ENCODE measurements around the gene SLC30A2. TPM values are rescaled to one million over a fixed set of nuclear protein-coding genes. Genes with fewer than 3 reads are reported as not detected.

SLC30A2 gene
- total and polyA plus RNA-seq, 2 of the 13 experiments (the other 11 are each of a cell fraction or from before 2014, with no cell fraction given), result not detected

DNA sequence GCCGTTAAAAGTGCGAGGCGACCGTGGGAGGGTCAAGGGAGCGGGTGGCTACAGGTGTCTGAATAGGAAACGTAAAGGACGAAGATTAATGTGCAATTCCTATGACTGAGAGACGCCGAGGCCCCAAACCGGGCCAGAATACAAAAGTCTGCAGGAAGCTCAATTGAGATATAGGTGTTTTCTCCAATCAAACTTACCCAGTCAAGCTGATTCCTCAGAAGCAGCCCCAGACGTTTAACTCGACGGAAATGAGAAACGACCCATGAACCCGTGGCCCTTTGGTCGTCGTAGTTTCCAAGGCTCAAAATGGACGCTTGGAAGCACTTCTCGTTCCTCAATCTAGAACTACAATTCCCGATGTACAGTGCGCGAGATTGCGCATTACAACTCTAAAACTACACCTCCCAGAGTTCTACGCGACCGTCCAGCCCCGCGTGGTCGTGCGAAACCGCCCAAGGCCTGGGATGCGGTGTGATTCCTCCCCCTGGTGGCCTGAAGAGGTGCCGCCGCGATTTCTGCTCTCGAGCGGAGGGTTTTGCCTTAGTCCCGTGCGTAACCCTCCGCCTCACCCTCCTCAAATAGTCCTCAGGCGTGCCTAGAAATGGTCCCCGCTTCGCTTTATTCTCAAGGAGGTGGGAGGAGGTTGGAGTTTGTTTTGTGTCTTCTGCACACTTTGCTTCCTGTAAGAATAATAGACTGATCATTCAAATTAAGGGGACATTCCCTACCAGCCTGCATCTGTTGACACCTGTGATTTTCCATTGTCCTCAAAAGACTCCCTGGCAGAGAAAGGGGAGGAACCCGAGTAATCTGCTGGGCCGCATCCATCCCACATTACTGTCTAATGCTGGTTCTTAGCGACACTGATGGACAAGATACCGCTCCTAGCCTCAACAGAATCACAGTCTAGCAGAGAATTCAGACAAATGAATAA lies 47.8 kb downstream of the SLC30A2 start, which contains the start of gene PAFAH2 (continued):
- TF ChIP-seq, protein P1, sequence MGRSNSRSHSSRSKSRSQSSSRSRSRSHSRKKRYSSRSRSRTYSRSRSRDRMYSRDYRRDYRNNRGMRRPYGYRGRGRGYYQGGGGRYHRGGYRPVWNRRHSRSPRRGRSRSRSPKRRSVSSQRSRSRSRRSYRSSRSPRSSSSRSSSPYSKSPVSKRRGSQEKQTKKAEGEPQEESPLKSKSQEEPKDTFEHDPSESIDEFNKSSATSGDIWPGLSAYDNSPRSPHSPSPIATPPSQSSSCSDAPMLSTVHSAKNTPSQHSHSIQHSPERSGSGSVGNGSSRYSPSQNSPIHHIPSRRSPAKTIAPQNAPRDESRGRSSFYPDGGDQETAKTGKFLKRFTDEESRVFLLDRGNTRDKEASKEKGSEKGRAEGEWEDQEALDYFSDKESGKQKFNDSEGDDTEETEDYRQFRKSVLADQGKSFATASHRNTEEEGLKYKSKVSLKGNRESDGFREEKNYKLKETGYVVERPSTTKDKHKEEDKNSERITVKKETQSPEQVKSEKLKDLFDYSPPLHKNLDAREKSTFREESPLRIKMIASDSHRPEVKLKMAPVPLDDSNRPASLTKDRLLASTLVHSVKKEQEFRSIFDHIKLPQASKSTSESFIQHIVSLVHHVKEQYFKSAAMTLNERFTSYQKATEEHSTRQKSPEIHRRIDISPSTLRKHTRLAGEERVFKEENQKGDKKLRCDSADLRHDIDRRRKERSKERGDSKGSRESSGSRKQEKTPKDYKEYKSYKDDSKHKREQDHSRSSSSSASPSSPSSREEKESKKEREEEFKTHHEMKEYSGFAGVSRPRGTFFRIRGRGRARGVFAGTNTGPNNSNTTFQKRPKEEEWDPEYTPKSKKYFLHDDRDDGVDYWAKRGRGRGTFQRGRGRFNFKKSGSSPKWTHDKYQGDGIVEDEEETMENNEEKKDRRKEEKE (IDR thresholded peaks at IDR 0.05), result no peak
- TF ChIP-seq ZNF484 (CRISPR knock-in tag; IDR thresholded peaks at IDR 0.05; ENCODE audit: borderline replicate concordance, low read depth) (no peak), IKZF4 (CRISPR knock-in tag; IDR thresholded peaks at IDR 0.05; ENCODE audit: borderline replicate concordance, low read depth, not compliant biosample characterization) (no peak), ZNF292 (CRISPR knock-in tag; IDR thresholded peaks at IDR 0.05; ENCODE audit: borderline replicate concordance, low read depth) (peak; percentile 17; the same call in 1 of the 2 replicates), DNMT3B (CRISPR knock-in tag; conservative IDR thresholded peaks at IDR 0.05) (no peak), TBX3 (IDR thresholded peaks at IDR 0.05; ENCODE audit: borderline replicate concordance) (peak; percentile 83; the same call in 1 of the 2 replicates), ETV6 (CRISPR knock-in tag; conservative IDR thresholded peaks at IDR 0.05) (peak; percentile 94), CHD4 (IDR thresholded peaks at IDR 0.05; ENCODE audit: borderline replicate concordance, low read length) (no peak), SNRNP70 (IDR thresholded peaks at IDR 0.05; ENCODE audit: low read depth, low read length) (no peak), SRSF4 (IDR thresholded peaks at IDR 0.05; ENCODE audit: low read depth, low read length, poor library complexity, severe bottlenecking) (no peak), ZNF605 (CRISPR knock-in tag; IDR thresholded peaks at IDR 0.05) (peak; percentile 80), SIX4 (CRISPR knock-in tag; IDR thresholded peaks at IDR 0.05) (peak; percentile 72), SCMH1 (CRISPR knock-in tag; IDR thresholded peaks at IDR 0.05; ENCODE audit: borderline replicate concordance) (no peak), PHF21A (CRISPR knock-in tag; IDR thresholded peaks at IDR 0.05) (peak; percentile 96), ZNF598 (CRISPR knock-in tag; IDR thresholded peaks at IDR 0.05; ENCODE audit: borderline replicate concordance) (0 out of 2 replicates have a peak, but pooled peaks have one; percentile 21), FOXP1 (IDR thresholded peaks at IDR 0.05) (peak; percentile 40; the same call in 1 of the 2 replicates), FOXP1 (CRISPR knock-in tag; IDR thresholded peaks at IDR 0.05) (peak; percentile 62), FOXM1 (CRISPR knock-in tag; IDR thresholded peaks at IDR 0.05) (no peak), ZNF83 (CRISPR knock-in tag; IDR thresholded peaks at IDR 0.05; ENCODE audit: borderline replicate concordance) (no peak)
- TF ChIP-seq, protein P2, sequence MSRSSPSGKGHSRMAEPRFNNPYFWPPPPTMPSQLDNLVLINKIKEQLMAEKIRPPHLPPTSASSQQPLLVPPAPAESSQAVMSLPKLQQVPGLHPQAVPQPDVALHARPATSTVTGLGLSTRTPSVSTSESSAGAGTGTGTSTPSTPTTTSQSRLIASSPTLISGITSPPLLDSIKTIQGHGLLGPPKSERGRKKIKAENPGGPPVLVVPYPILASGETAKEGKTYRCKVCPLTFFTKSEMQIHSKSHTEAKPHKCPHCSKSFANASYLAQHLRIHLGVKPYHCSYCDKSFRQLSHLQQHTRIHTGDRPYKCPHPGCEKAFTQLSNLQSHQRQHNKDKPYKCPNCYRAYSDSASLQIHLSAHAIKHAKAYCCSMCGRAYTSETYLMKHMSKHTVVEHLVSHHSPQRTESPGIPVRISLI (CRISPR knock-in tag; IDR thresholded peaks at IDR 0.05; ENCODE audit: borderline replicate concordance), result peak; percentile 72; the same call in 1 of the 2 replicates
- TF ChIP-seq, protein P3, sequence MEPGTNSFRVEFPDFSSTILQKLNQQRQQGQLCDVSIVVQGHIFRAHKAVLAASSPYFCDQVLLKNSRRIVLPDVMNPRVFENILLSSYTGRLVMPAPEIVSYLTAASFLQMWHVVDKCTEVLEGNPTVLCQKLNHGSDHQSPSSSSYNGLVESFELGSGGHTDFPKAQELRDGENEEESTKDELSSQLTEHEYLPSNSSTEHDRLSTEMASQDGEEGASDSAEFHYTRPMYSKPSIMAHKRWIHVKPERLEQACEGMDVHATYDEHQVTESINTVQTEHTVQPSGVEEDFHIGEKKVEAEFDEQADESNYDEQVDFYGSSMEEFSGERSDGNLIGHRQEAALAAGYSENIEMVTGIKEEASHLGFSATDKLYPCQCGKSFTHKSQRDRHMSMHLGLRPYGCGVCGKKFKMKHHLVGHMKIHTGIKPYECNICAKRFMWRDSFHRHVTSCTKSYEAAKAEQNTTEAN (CRISPR knock-in tag; conservative IDR thresholded peaks at IDR 0.05), result 0 out of 2 replicates have a peak, but pooled peaks have one; percentile 17
